NCI-H524 treated with DMSO at 0.1 percent for 48 hours (cell line): ENCODE data around the gene GSN.

Source experiments
- DNase-seq: peaks from one replicate; lab custom pipeline; 2025; lab: John Stamatoyannopoulos, UW

Gene GSN

DNA sequence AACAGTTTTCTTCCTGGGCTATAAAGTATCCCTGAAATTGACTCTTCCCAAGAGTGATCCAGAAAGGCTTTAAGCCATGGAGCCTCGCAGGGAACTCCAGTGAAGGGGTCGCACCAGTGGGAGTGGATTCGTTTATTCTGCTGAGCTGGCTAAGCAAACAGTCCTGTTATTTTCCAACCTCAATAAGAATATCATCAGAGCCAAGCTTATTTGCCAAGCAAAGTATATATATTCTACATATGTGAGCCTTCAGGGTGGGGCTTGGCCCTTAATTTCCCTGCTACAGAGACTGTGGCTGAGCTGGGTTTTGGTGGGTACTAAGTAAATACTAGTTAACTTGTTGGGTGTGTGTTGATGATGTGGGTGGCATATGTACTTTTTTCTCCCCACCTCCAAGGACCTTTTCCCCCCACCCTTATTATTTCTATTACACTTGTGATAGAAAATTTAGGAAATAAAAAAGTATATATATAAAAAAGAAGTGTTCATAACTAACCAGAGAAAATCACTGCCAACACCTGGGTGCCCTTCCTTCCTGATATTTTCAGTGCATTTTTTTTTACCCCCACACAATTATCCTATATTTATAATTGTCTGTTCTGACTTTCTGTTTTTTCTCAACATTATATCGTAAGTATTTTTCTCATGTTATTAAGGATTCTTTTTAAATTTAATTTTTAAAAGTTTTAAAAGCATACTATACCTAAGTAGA lies 5.3 kb downstream of the GSN start:
- DNase-seq: no peak

DNA sequence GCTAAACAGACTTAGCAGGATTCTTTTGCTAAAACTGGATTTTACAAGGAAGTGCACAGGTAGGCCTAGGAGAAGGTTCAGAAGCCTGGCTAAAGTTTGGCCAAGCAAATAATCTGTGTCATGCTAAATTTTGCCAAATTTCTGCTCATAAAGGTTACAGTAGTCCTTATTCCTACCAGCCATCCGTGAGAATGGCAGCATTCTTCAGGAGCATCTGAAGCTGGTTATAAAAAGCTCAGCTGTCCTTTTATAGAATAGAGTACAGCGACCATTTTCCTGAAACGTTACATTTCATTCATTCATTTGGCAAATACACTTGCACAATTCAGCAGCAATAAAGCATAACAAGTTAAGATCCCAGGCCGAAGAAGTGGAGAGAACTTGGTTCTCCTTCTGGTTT lies 6.9 kb downstream of the GSN start:
- no peak for DNase-seq

DNA sequence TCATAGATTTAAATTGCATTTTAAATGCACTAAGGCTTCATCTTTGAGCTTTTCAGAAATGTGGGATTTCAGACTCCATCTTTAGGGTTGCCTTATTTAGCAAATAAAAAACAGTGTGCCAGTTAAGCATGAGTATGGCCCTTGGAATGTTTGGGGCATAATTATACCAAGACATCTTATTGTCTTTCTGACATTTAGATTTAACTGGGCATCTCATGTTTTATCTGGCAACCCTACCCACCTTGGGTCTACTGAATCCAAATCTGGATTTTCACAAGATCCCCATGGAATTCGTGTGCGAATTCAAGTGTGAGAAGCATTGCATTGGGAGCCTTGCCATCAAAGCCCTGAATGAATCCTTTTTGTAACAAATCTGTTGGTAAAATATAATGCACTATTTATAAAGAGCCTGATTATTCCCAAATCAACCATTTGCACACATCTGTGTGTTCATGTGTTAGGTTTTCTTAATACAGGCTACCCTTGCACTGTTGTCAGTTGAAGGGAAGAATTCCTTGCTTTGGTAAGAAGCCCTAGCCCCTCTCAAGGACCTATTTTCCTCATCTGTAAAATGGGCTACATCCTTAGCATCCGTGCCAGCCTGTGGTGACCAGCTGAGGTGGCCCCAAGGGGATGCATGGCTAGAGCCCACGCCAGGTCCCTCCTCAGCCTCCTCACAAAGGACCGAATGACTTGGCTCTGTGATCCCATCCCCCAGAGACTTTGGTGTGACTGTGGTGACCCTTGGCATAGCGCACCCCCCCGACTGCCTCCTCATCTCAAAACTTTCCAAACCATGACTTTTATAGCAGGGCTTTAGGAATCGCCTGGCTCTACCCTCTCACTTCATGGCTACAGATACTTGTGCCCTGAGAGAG lies 8.1 kb downstream of the GSN start:
- no peak for DNase-seq

DNA sequence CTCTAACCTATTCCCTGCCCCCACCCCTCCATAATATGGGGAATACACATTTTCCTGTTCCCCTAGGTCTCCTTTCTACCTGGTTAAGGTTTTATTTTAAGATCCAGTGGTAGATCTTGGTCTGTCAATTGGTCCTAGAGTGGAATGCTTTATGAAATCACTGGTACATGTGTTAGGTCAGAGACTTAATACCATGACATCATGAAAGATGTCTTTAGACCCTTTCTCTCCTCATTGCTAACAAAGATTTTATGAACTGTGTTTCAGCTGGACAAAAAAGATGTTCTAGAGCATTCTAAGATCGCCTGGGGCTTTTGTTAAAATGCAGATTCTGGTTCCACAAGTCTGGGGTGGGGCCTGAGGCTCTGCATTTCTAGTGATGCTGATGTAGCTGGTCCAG lies 9.1 kb downstream of the GSN start:
- DNase-seq: no peak

DNA sequence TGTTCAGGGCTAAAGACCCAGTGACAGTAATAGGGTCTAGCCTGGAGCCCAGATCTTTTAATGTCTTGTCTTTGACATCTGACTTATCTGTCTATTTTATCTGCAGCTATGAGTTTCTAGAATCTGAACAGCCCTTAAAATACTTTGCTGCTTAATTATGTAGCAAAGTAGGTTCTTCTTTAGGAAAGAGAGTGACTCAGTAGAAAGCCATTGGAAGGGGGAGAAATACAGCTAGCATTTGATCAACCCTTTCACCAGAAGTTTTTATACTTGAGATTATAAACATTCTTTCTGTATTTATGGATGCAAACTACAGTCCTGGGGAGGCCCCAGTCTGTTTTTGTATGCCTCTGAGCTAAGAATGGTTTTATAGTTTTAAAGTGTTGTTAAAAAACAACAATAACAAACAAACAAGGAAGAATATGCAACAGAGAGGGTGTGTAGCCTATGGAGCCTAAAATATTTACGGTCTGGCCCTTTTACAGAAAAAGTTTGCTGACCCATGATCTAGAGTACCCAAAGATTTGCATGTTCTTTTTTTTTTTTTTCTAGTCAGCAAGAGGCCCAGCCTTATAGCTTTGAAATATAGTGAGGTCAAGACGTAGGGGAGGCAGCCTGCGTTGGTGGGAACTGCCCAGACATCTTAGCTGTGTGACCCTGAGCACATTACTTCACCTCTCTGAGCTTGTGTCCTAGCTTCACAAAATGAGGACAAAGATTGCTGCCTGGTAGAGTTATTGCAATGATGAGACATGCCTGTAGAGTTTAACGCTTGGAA lies 9.7 kb downstream of the GSN start:
- no peak for DNase-seq

DNA sequence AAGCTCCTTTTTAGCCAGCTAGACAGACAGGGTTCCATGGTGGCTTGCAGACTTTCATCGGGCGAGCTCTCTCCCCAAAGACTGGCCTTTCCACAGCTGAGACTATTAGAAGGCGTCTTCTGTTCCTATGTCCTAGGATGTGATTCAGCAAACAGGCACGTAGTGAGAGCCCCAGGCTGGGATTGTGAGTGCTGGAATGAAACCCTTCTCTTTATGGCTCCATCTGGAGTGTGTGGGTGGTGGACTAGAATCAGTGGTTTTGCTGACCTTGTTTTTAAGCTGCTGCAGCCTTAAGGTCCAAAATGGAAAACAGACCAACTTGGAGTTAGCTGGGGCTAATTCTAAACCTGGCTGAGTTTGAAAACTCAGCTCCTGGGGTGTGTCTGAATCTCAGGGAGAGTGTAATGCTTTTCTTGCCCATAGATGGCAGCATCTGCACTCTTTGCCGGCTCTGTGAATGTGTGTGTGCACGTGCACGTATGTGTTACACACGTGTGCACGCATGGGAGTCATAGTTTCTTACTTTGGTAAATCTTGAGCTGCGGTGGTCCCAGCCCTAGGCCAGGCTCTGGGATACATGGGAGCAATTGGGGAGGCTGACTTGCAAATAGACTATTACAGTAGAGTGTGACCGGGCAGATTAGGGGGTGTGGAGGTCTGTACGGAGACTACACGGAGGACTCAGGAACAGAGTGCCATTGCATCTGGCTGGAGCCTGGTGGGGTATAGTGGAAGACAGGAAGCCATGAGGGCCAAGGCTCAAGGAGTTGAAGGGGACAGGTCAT lies 10.7 kb downstream of the GSN start:
- no peak for DNase-seq

DNA sequence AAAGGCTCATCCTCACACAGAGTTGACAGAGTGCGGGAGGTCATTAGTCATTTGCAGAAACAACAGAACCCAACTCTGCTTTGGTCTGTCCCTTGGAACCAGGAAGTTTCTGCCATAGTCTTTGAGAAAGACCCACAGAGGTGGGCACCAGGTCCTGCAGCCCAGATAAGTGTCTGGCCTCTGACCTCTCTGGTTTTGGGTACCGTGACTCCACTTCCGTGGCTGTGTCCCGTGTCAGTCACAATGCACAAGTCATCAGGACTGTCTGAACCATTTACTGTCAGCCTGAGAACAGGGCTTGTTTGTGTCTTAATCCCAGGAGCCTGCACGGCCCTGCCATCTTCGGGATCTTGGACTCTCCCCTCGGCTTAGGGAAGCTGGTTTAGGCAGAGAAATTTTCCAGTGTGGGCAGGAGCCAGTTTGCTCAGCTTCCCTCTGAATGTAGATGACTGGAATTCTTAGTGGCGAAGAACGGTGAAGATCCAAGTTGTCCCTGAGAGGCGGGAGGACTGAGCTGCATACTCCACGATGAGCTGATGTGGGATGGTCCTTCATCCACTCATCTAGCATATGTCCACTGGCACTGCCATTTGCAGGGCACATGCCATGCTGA lies 11.9 kb downstream of the GSN start:
- DNase-seq: no peak

DNA sequence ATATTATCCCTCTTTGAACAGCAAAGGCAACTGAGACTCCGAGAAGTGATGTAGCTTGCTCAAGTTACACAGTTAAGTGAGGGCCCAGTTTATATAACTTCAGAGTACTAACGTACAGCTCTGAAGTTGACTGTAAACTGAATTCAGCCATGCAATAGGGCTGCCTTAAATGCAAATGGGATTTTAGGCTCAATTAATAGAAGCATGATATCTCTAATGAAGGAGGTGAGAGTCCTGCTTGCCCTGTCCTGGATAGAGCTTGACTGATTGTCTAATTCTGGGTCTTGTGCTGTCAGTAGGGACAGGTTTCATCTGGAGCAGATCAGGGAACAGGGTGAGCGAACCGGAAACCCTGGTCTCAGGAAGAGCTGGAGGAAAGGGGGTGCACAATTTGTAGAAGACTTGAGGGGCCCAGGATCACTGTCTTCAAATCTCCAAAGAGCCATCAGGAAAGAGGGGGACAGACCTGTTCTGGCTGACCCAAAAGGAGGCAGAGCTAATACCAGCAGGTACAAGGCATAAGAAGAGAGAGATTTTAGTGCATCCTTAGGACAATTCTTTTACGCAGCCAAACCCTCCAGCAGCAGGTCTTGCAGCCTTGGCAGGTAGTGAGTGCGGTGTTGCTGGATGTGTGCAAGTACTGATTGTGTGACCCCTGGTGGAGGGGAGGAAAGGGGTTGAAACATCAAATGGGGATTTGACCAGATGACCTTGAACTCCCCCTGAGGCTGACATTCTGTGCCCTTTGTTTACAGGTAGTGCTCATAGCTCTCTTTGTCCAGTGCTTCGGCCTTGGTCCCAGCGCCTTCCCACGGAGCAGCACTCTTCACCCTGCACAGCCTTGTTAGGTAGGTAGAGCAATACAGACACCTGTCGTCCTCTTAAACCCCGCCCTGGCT lies 13.0 kb downstream of the GSN start:
- DNase-seq: no peak

DNA sequence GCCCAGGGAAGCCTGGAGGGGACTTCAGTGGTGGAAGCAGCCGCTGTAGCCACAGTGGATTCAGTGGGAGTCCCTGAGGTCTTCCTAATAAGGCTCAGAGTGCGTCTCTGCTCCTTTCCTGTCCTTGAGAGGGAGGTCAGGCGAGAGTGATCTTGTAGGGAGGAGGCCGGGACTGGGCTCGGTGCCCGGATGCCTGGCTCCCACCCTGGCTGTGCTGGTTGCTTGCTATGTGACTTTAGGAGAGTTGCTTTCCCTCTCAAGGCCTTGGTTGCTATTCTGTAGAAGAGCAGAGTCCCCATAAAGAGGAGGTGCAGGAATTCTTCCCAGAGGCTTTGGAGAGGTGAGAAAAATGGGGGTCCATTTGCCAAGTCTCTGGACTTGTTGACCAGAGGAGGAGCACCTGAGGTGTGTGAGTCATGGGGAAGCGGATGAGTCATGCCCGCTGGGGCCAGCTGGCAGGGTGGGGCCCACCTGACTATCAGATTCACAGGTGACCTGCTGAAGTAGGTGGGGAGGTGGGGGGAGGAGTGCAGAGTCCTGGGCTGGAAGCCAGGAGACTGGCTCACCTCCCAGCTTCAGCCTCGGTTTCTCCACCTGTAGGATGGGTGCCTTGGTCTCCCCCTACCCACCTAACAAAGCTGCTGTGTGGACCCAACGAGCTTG lies 13.8 kb downstream of the GSN start:
- DNase-seq: no peak

DNA sequence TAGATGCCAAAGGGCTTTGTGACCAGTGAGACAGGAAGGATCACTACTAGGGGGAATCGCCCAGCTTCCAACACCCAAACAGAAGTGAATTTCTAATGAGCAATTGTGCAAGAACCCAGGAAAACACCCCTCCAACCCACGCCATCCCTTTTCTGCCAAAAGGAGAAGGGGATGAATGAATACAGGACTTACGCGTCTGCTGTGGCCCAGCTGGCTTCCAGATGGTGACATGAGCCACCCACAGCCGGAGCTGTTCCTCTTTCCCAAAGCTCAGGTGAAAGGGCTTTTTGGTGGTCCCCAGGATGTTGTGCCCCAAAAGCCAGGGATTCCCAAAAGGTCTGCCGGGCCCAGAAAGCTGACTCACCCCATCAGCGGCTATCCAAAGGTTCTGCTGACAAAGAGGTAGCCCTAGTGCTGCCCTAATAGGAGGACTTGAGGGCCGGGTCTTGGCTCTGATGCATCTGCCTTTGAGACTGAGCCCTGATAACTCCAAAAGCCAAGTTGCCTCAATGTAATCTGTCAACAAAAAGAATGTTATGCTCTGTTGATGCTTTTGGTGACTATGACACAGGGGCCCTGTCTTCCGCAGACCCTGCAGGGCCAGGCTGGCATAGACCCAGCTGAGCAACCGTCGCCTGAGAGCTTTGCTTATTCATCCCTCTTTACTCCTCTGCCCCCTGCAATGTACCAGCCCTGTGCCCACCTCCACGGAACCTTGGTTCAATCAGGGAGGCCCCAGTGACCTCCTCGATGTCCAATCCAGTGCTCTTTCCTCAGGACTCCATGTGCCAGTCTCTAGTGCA lies 14.5 kb downstream of the GSN start:
- no peak for DNase-seq

DNA sequence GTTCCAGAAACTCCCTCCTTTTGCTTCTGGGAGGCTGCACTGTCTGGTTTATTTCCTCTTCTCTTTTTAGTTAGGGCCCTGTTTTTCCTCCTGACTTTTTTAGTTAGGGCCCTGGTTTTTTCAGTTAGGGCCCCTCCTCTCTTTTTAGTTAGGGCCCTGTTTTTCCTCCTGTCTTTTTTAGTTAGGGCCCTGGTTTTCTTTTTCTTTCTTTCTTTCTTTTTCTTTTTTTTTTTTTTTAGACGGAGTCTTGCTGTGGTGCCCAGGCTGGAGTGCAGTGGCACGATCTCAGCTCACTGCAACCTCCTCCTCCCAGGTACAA lies 15.1 kb downstream of the GSN start:
- no peak for DNase-seq

DNA sequence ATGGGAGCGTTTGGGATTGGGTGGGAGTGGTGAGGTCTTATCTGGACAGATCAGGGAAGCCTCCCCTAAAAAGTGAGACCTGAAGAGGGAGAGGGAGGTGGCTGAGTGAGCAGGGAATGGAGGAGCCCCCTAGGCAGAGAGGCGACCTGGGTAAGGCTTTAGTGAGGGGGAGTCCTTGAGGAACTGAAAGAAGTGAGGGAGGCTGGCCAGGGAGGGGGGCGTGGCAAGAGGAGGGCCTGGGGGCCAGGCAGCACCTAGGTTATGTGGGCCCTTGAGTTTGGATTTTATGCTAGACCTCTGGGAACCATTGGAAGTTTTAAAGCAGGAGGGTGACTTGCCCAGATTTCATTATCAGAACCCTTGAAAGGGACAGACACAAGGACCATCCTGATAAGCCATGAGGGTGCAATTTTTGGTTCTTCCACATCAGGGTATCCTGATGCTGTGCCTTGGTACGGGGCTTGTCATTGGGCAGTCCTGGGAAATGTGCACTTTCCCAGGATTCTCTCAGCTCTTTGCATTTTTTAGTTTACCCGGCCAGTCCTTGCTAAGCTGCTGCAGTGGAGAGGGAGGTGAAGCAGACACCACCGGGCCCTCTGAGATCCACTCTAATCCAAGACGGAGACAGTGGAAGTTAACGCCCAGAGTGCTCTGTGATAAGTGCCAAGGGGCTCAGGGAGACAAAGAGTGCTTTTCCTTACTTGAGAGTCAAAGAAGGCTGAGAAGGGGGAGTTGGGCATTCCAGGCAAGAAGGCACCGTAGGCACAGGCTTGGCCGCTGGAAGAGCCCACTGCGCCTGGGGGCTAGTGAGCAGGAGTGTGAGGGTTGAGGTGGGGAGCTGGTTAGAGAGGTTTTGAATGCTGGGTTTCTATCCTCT lies 16.1 kb downstream of the GSN start:
- no peak for DNase-seq

DNA sequence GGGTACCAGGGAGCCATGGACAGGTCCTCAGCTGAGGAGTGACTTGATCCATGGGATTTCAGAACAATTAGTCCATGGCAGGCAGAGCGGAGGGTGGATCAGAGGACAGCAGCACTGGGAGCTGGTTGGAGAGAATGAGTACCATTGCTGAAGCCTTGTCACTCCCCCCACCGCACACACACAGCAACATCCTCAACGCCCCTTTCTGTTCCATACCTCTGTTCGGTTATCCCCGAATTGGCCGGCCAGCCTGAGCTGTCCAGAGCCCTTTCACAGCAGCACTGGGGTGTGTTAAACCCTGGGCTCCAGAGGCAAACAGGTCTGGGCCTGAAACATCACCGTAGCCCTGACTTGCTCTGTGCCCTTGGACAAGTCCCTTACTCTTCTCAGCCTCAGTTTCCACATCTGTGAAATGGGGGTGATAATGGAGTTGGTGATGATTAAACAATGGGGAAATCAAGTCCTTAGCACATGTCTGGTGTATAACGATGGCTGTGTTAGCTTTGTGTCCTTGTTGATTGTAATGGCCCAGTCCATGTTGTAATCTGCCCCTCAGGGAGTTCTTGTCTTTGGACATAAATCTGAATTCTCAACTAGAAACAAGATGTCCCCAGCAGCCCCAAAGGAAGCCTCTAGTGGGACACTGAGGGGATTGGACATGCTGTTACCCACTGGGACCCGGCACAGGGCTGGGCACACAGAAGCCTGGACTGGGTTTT lies 16.9 kb downstream of the GSN start:
- no peak for DNase-seq

DNA sequence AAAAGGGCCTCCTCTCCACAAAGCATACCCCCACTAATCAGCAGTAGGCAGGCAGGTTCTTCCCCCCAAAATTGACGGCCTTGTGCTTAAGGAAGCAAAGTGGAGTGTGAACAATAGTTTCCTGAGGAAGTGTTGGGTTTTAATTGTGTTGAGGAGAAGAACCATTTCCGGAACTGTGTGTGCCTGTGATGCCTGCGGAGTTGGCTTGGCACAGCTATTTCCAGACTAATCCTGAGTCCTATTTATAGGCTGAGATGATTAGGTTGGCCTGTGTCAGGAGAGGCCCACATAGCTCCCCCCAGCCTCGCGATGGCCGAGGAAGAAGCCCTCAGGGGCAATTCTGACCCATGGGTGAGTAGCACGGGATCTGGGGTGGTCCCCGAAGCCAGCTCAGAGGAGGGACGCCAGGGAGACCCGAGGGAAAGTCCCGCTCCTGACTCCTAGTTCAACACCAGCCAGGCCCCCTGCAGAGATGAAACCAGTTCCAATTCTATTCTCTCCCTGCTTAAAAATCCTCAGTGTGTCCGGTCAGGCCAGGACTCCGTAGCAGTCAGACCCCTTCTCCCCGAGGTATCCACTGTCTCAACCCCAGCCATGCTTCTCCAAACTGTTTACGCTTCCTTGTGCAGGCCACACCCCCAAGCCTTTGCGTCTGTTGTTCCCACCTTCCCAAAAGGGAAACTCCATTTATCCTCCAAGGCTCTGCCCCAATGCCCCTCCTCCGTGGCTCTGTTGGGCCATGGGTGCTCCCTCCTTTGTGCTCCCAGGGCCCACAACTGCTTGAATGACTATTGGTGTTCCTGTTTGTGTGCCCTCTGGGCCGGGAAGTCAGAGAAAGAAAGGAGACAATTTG lies 18.1 kb downstream of the GSN start:
- no peak for DNase-seq

DNA sequence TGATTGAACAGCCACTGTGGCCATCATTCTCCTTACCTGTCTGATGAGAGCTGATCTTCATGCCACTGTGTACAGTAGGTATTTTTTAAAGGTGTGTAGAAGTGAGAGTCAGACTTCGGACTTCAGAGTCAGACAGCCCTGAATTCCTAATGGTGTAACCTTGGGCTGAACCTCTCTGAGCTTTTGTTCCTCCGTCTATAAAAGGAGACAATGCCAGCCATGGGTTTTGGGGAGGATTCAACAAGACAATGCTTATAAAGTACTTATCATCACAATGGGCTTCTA lies 18.7 kb downstream of the GSN start:
- DNase-seq: no peak

DNA sequence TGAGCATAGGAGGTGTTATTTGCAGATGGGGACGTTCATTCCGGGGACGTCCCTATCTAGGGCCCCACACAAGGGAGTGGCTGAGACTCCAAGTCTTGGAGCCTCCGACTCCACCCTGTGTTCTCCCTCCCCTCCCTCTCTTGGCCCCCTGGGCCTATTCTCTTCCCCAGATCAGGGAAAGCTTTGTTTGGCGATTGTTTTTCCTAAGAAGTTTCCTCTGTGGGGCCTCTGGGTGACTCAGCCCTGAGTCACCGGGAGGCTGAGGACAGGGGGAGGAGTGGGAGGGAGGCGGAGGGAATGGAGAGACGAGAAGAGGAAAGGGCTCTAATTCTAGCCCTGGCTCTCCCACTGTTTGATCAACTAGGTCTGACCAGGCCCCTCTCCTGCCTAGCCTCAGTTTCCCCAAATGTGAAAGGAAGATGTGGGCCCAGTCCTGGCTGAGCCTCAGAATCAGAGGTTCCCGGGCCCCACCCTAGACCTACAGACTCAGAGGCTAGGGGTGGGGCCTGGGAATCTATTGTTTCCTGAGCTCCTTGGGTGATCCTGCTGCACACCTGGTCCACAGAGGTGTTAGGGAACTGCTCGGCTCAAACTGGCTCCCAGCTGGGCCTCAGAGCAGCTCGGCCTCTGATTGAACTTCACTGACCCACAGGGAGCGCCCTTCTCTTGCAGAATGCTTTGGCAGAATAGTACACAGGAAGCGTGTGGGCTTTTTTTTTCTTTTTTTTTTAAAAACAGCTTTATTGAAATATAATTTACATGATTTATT lies 19.2 kb downstream of the GSN start:
- no peak for DNase-seq
